B cell (primary cell): ENCODE measurements around the gene ANTXR1.

Experiments
- EZH2 ChIP-seq: IDR thresholded peaks from 2 replicates; pipeline ENCODE4 v1.6.1; 2012; ENCODE audit warnings: borderline replicate concordance, low read depth, mild to moderate bottlenecking, moderate library complexity, low read length; ENCODE audit not compliant: insufficient read depth, poor library complexity, severe bottlenecking
- TF ChIP-seq, protein P1 (sequence below): fragments of 200-600 bp; IDR thresholded peaks from one replicate; pipeline ENCODE4 v1.8.0; 2022; ENCODE audit warnings: antibody characterized with exemption, mild to moderate bottlenecking

DNA sequence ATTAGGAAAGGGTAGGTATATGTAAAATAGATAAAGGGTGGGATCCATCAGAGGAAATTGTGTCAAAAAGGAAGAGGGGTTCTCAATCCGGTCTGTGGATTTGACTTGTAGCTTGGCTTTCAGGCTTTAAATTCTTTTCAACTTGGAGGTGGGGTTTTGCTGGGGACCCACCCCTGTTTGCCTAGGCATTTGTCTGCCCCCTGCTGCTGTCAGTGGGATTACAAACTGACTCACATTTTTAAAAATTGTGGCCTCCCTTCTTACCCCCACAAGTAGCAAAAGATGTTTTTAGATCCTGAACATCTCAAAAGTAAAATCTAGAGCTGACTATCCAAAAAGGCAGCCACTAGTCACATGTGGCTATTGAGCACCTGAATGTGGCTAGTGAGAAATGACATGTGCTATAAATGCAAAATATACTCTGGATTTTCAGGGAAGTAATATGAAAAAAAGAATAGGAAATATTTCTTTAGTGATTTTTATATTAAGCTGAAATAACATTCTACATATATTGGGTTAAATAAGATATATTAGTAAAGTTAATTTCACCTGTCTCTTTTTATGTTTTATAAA, 195.1 kb downstream of the ANTXR1 start:
- TF ChIP-seq, protein P1, sequence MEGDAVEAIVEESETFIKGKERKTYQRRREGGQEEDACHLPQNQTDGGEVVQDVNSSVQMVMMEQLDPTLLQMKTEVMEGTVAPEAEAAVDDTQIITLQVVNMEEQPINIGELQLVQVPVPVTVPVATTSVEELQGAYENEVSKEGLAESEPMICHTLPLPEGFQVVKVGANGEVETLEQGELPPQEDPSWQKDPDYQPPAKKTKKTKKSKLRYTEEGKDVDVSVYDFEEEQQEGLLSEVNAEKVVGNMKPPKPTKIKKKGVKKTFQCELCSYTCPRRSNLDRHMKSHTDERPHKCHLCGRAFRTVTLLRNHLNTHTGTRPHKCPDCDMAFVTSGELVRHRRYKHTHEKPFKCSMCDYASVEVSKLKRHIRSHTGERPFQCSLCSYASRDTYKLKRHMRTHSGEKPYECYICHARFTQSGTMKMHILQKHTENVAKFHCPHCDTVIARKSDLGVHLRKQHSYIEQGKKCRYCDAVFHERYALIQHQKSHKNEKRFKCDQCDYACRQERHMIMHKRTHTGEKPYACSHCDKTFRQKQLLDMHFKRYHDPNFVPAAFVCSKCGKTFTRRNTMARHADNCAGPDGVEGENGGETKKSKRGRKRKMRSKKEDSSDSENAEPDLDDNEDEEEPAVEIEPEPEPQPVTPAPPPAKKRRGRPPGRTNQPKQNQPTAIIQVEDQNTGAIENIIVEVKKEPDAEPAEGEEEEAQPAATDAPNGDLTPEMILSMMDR: no peak
- TF ChIP-seq EZH2: no peak
